ENCODE measurements around the gene PIH1D1.
A peak's percentile ranks its signal among the peaks of the same experiment; 100 is the strongest.

PIH1D1 gene

DNA sequence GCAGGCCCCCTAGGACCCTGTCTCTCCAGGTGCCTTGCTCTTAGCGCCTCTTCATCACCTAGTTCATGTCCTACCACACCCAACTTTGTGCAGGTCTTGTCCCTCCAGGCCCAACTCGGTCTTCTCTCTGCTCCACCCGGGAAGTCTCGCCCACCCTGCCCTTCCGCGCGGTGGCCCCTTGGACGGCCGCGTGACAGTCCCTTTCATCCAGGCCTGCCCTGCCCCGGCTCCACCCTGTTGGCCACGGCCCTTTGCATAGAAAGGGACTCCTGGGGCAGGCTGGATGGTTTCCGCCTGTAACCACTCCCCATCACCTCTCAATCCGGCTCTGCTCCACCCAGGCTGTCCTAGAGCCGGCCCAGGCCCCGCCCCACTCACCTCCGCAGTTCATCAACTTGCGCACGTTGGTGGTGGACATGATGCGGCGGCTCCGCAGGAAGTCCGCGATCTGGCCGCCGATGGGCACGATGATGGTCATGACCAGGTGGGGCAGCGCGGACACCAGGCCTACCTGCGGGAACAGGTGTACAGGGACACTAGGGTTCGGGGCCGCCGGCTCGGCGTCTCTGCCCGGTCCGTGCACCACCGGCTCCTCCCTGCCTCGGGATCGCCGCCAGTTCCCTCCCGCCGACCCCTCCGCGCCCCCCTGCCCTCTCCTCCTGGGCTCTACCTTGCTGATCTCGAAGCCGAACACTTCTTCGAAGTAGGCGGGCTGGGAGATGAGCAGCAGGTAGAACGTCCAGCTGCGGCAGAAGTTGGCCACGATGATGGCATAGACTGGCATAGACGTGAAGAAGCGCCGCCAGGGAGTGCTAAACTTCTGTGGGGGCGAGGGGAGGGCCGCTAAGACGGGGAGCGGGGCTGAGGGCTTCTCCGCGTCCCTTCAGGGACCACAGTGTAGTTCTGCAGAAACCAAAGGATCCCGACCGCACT lies 19.2 kb downstream of the PIH1D1 start:
- FAIRE-seq, result no peak

DNA sequence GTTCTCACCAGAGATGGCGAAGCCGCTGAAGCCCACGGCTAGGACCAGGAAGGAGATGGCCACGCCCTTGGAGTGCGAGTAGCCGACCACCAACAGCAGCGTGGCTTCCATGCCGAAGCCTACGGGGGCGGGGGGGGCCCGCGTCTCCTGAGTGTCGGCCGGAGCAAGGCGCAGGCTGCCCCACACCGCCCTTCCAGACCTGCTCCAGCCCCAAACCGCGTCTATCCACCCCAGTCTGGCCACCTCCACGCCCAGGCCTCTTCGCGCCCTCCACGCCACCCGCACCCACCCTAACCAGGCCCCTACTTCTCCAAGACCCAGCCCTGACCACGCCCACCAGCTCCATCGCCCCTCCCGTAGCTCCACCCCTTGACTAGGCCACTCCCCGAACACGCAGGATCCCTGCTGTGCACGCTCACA lies 20.3 kb downstream of the PIH1D1 start:
- no peak for FAIRE-seq

DNA sequence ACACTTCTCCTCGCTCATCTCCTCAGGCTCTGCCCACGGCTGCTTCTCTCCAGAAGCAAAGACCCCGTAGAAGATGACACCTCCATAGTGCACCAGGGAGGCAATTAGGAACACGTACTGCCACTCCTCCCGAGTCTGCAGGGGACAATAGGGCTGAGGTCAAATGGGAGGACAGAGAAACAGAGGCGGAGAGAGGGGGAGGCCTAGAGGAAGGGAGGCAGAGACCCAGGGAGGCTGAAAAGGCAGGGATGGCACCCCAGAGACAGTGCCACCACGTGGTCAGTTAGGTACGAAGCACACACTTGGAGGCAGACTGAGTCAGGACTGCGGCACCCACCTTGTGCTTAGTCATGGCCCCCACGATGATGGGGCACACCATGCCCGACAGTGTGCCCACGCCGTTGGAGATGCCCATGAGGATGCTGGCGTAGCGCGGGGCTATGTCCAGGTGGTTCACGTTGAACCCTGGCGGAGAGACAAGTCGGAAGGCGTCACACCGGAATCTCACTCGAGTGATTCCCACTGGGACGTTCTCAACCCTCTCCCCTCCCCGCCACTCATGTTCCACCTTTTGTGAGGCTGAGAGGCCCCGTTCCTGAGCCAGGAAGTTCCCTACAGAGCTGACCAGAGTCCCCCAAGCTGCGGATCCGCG lies 20.8 kb downstream of the PIH1D1 start:
- no peak for FAIRE-seq

DNA sequence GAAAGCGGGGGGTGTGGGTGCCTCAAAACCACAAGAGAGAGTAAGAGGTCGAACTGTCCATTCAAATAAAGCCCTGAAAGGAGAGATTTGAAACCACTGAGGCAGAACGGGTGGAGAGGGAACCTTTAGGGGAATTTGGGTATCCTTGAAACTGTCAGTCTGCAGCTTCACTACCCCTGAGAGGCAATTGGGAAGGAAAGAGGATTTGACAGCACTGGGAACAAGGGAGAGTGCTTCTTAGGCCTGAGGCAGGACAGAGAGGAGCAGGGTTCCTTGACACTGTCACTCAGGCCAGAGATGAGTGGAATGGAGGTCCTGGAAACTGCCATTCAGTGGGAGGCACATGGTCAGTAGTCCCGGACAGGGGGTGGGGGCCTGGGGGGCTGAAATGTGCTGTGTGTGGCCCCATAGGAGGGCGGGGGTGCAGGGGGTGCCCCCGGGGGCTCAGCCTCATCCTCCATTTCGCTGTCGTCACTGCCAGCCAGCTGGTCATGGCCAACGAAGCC lies 21.4 kb downstream of the PIH1D1 start:
- no peak for FAIRE-seq

DNA sequence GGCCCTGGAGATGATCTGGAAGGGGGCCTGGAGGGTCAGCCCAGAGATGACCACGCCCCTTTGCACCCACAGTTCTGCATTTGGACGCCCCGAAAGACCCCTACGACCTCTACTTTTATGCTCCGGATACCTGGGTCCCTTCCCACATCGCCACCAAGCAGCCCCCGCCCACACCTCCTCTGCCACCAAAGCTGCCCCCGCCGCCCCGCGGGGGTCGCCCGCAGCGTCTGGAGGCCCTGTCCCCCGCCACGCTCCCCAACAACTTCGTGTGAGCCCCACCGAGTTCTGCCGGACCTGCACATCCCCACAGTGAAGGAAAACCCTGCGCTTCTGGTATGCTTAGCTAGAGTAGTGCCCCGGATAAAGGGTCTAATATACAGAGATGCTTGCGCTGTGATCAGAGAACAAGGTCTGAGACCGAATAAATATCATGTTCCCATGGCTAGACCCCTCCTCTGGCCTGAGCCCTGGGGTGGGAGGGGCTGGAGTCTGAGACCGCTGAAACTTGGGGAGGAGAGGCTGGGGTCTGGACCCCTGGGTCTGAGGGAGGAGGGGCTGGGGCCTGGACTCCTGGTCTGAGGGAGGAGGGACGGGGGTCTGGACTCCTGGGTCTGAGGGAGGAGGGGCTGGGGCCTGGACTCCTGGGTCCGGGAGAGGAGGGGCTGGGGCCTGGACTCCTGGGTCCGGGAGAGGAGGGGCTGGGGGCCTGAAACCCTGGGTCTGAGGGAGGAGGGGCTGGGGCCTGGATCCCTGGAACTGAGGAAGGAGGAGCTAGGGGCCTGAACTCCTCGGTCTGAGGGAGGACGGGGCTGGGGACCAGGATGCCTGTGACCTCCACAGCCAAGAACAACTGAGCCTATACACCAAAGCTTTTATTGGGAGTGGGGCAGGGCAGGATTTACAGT lies 22.8 kb downstream of the PIH1D1 start:
- FAIRE-seq, result no peak

DNA sequence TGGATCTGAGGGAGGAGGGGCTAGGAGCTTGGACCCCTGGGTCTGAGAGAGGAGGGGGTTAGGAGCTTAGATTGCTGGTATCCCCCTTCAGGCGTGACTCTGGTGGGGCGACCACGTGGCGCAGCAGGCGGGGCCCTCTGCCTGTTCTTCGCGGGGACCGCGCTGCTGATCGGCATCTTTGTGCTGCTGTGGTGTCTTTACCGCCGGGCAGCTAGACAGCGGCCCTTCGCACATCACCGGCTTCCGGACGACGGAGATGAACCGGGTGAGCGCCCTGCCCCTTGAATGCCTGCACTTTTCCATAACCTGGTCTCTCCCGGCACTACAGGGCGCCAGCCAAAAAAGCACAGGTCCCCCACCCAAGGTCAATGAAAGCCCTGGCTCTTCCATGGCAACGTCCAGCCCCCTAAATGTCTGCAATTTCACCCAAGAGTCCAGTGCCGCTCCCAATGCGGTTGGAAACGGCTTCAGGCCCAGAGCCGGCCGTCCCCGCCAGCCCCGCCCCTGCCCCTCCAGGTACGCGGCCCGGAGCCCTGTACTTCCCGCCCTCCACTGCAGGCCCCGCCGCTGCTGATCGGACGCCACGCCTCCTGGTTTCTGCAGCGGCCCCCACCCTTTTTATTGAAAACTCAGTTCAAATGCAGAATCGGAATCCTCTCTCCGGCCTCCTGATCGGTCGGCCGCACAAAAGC lies 23.6 kb downstream of the PIH1D1 start:
- FAIRE-seq, result no peak

DNA sequence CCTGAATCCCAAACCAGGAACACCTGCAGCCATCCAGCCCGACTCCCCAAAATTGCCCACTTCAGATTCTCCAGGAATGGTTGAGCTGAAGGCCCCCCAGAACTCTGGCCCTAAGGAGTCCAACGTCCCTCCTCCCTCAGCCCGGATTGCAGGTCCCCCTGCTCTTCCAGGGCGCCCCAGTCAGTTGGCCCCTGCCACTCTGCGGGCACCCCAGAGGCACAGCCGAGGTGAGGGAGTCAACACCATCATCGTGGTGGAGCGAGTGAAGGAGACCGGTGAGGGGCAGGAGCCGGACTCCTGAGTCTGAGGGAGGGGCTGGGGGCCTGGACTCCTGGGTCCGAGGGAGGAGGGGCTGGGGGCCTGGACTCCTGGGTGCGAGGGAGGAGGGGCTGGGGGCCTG lies 24.3 kb downstream of the PIH1D1 start:
- FAIRE-seq, result no peak

DNA sequence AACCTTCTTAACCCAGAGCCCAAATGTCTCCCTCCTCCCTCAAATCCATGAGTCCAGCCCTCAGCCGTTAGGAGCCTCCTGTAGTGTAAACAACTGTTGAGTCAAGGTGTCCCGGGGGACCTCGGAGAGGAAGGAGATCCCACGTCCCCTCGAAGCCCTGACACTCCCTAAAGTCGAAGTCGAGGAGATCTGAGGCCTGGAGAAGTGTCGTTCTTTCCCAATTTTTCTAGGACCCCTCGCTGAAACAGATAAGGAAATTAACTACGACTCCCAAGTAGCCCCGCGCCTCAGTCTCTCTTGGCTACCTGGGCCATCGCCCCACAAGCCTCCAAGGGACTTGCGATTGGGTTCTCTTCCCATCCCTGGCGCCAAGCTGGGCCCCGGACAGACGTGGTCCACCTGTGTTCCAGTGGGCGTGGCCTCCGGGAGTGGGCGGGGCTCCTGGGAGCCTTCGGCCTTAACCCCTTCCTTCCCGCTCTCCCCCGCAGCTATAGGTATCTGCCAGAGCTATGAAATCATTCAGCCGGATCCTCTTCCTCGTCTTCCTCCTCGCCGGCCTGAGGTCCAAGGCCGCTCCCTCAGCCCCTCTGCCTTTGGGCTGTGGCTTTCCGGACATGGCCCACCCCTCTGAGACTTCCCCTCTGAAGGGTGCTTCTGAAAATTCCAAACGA lies 25.6 kb downstream of the PIH1D1 start:
- peak; percentile 98 for FAIRE-seq

DNA sequence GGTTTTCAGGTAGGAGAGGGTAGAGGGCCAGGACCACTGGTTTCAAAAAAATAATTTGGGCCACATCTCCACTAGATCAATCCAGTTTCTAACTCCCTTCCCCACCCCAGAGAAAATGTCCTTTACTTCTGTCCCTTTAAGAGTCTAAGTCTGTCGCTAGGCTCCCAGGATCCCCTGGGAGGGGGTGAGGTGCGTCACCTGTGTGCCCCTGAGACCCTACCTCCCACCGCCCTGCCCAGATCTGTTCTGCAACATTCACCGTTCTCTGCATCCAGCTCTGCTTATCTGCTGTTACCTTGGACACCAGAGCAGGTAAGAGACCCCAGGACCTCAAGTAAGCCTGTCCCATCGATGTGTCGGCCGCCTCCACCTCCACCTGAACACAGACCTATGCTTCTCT lies 26.4 kb downstream of the PIH1D1 start, which contains the start of gene GFY:
TSS of gene GFY (plus strand) at position 211 of the 400 bp plus-strand sequence. CDS start 1,043 bp downstream, outside the sequence.
- peak; percentile 66 for FAIRE-seq

DNA sequence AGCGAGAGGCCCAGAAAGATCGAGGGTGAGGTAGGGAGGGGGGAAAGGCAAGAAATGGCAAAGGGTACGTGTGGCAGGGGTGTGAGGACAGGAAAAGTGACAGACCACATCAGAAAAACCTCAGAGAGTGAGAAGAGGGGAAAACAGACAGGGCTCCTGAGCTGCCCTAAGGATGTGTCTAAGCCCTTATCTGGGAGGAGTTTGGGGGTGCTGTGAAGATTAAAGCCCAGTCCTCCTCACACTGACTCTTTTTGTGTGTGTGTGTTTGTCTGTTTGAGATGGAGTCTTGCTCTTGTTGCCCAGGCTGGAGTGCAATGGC lies 27.7 kb downstream of the PIH1D1 start:
- FAIRE-seq, result no peak

DNA sequence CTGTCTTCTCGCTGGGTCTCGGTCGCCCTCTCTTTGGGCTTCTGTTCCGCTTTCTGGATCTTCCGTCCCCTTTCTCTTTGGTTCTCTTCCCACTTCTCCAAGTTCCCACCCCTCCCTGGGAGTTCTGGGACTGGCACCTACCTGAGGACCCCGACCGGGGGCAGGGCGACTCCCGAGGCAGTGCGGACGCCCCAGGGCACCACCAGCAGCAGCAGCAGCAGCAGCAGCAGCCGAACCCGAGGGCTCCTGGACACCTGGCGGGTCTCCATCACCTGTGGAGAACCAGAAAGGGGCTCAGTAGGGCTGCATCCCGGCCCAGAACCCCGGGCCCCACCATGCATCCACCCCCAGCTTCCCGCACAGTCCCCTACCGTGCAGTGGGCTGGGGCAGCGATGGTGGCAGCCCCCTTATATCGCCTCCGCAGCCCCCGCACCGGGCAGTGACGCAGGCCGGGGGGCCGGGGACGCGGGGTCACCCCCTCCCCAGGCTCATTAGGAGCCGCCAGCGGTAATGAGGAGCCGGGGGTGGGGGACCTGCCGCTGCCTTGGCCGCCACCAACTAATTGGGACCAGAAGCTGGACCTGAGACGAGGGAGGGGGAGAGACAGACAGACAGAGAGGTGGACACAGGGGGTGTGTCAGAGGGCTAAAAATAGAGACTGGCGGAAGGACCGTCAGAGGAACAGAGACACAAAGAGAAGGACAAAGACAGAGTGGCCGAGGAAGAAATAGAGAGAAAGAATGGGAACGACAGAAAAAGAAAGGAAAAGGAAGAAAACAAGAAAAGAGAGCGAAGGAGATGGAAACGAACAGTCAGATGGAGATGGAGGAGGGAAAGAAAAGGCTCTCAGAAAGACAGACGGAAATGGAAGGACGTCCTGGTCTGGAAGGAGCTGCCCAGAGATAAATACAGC lies 28.3 kb downstream of the PIH1D1 start, which contains the start of gene PTH2:
TSS of gene PTH2 (minus strand) at position 371 of the 914 bp plus-strand sequence. CDS start at position 269, 102 bp downstream.
- no peak for FAIRE-seq

DNA sequence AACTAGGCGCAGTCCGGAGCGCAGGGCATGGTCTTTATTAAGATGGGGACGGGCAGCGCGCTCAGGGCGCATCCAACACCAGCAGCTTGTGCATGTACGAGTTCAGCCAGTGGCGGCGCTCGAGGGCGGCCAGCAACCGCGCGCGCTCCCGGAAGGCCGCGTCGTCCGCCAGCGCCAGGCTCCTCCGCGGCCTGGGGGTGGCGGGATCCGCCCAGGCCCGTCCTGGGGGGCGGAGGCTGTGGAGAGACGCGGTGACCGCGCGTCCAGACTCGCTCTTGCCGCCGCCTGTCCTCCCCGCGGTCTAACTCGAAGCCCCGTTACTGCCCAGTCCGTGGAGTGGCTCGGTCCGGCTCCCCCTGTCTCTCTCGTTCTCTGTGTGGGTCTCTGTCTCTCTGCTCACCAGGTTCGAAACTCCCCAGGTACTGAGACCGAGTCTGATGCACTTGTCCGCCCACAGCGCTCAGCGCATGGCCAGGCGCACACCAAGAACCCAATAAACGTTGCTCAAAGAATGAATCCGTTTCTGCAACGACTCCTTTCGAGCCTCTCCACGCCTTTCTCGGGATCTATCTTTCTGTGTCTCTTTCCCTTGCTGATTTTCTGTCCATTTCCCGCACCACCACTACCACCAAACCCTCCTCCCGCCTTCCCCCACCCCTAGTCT lies 29.1 kb downstream of the PIH1D1 start:
- no peak for FAIRE-seq

DNA sequence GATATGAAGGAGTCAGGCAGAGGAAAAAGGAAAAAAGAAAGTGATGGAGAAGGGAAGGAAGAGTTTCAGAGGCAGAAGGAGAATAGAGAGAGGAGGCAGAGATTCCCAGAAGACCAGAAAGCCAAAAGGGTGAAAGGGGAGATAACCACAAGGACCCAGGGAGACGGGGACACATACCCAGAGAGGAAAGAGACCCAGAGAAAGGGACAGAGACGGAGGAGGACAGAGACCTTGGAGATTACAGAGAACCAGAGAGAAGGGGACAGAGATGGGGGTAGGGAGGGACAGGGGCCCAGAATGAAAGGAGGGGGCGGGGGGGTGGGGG lies 29.8 kb downstream of the PIH1D1 start:
- no peak for FAIRE-seq

DNA sequence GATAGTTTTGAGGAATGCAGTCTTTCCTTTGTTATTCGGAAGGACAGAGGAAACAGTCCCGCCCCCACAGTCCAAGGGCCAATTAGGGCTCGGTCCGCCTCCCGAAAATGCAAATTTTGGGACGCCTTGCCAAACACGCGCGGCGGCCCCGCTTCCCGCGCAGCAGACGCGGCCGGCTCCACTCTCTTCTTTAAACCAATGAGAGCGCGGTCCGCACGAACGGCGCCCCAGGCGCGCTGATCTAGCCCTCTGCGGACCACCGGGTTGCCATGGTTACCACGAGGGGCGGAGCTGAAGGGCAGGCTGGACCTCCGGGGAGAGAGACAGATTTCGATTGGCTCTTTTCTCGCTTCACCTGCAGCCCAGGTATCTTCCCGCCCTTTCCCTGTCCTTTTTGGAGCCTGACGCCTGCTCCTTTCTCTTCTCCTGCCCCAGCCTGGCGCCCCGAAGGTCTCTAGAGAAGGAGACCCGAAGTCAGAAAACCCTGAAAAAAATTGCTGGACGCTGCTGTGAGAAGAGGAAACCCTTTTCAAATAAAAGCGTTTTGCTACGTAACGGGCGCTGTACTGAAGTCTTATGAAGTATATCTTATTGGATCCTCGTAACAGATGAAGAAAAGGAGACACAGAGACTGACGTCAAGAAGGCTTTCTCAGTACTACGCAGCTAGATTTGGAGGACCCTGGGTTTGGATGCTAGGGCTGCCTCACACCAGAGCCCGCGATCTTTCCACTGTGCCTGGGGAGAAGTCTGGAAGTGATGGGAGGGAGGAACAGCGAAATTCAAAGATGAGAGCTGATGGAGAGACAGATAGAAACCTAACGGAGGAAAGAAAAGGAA lies 30.4 kb downstream of the PIH1D1 start:
- FAIRE-seq, result peak; percentile 95

DNA sequence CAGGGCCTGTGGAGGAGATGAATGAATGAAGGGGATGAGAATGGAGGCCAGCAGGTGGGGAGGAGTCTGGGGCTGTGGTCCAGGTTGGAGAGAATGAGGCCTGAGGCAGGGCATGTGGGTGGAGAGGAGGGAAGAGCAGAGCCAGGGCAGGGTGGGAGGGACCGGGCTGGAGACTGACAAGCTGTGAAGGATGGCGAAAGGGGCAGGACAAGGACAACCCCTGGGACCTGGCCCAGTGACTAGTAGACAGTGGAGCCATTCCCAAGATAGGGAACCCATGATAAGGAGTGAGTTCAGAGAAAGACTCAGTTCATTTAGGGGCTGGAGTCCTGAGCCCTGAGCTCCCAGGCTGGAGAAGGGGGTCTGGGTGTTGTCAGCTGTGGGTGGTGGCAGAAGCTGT lies 31.4 kb downstream of the PIH1D1 start:
- FAIRE-seq, result no peak

DNA sequence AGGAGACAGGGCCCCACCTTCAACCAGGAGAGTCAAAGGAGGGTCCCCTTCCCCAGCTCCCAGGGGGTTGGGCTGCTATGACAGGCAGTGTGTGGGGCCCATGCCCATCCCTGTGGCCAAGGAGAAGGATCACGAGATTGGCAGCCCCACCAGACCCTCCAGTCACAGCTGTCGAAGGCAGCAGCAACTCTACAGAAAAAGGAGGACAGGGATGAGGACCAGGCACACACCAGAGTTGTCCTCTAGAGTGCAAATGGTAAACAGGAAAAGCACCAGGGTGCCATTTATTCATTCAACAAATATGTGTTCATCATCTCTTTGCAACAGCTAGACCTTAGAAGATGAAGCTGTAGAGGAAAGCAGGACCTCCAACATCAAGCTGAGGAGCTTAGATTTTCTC lies 32.4 kb downstream of the PIH1D1 start:
- FAIRE-seq, result no peak

DNA sequence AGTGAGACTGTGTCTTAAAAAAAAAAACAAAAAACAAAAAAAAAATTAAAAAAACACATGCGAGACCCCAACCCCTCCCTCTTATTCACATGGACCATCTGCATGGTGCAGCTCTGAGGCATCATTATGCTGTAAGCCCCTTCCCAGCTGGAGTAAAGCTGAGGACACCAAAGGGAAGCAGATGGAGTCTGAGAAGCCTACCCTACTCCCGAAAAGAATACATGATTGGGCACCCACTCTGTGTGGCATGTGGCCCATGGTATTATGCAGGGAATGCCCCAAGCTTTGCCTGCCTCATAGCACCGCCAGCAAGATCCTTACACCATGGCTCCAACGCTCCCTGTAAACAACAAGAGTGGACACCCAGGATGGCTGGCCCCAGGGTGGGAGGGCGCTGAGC lies 33.1 kb downstream of the PIH1D1 start:
- no peak for FAIRE-seq

DNA sequence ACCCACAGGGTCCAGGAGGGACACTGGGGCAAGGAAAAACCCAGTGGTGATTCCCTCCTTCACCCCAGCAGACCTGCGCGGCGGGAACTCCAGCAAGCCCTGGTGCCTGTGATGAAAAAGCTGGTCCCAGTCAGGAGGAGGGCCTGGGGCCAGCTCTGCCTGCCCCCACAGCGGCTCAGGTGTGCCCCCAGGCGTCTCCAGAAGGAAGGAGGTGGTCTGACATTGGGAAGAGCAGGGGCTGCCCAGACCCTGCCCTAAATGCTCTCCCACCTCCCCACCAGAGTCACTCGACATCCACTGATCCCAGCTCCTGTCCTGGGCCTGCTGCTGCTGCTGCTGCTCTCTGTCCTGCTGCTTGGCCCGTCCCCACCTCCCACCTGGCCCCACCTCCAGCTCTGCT lies 34.5 kb downstream of the PIH1D1 start:
- no peak for FAIRE-seq

DNA sequence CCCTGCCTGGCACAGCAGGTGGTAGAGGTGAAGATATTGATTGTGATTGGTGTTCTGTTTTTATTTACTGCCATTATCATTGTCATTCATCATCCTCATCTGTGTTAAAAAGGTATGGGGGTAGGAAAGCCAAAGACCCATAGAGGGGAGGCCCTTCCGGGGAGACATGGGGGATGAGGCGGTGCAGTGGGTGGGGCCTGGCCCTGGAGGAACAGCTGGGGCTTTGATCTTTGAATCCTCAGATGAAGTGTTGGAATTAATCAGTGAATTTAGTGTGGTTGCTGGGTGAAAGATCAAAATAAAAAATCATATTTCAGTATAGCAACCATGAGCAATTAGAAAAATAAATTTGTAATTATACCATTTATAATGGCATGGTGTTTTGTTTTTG lies 35.8 kb downstream of the PIH1D1 start:
- FAIRE-seq, result no peak

All from G401.6 (cell line).